Measurements from ENCODE around the gene C14orf132. TPM values are rescaled to one million over a fixed set of nuclear protein-coding genes. Genes with fewer than 3 reads are reported as not detected.

Gene C14orf132
- total and polyA plus RNA-seq, 9 donors = 3.9 to 20.3 (median 7.7) TPM

DNA sequence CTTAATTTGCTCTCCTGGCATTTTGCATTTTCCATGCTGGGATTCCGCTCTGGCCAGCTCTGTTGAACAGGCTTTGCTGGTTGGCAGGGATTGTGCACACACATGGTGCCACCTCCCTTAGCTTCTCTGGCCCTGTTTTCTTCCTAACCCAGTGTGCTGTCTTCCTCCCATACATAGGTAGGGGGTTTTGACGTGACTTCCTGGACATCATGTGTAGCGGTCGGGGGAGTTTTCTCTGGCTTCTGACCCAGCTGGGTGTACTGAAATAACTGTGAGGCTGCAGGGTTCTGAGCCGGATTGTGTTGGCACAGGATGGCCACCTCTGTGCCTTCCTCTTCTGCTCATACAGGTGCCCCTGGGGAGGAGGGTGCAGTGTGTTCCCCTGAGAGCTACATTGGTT, 25.7 kb downstream of the C14orf132 start:
- no peak overlapping the region for H3K27ac ChIP-seq
- no peaks in the 10 kb centered on the region for H3K4me1 ChIP-seq (ENCODE audit: insufficient read depth)
- 71 to 81% (median 77%) methylated on average over 5 of the region's 5 CpGs for WGBS, 3 donors
- H3K4me3 ChIP-seq = no peak overlapping the region
- DNase-seq = peak in 1 of 5 donors; percentile 3
- intact Hi-C loops (cut with DNase I) = no loop called here
- H3K36me3 ChIP-seq = no peaks in the 10 kb centered on the region
- H3K27me3 ChIP-seq = no peaks in the 10 kb centered on the region
- H3K9me3 ChIP-seq = no peaks in the 10 kb centered on the region
- TF ChIP-seq POLR2A (IDR thresholded peaks at IDR 0.05) (no peak), EP300 (IDR thresholded peaks at IDR 0.05) (no peak)
- TF ChIP-seq, protein P1, sequence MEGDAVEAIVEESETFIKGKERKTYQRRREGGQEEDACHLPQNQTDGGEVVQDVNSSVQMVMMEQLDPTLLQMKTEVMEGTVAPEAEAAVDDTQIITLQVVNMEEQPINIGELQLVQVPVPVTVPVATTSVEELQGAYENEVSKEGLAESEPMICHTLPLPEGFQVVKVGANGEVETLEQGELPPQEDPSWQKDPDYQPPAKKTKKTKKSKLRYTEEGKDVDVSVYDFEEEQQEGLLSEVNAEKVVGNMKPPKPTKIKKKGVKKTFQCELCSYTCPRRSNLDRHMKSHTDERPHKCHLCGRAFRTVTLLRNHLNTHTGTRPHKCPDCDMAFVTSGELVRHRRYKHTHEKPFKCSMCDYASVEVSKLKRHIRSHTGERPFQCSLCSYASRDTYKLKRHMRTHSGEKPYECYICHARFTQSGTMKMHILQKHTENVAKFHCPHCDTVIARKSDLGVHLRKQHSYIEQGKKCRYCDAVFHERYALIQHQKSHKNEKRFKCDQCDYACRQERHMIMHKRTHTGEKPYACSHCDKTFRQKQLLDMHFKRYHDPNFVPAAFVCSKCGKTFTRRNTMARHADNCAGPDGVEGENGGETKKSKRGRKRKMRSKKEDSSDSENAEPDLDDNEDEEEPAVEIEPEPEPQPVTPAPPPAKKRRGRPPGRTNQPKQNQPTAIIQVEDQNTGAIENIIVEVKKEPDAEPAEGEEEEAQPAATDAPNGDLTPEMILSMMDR (IDR thresholded peaks at IDR 0.05) = no peak

- H3K36me3 ChIP-seq = no peaks in the 10 kb centered on the region
- no peak overlapping the region for H3K4me3 ChIP-seq
- WGBS, 3 donors = 55 to 60% (median 56%) methylated on average over 11 of the region's 11 CpGs
- H3K9me3 ChIP-seq = no peaks in the 10 kb centered on the region
- no peak overlapping the region for H3K27ac ChIP-seq
- DNase-seq = peak in 1 of 5 donors; percentile 3
- no peaks in the 10 kb centered on the region for H3K27me3 ChIP-seq
- intact Hi-C loops (cut with DNase I) = no loop called here
- H3K4me1 ChIP-seq (ENCODE audit: insufficient read depth) = no peaks in the 10 kb centered on the region
- no peak for TF ChIP-seq EP300 (IDR thresholded peaks at IDR 0.05)
- TF ChIP-seq, protein P1 (IDR thresholded peaks at IDR 0.05) = no peak
- no peak for TF ChIP-seq POLR2A (IDR thresholded peaks at IDR 0.05)
These were observed 26.7 kb downstream of the C14orf132 start for GRCh38 chr14:96065661-96066459.

DNA sequence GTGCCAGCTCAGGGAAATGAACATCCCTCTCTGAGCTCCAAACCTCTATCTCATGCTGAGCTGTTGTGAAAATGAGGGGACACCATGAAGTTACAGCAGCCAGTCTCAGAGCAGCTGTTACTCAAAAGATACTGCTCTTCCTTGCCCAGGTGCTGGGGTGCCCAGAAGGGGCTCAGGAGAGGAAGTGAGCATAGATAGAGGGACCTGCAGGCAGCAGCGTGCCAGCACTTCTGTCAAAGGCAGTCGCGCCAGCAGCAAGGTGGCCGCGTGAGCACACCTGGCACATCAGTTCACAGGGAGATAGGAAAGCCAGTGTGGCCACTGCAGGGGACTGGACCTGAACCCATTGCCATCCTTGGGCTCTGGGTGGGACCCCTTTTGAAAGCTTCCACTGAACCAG, 27.8 kb downstream of the C14orf132 start:
- intact Hi-C loops (cut with DNase I) = no loop called here
- Histone ChIP-seq H3K9me3 (no peaks in the 10 kb centered on the region), H3K27me3 (no peaks in the 10 kb centered on the region), H3K27ac (no peak overlapping the region), H3K4me3 (no peak overlapping the region), H3K4me1 (ENCODE audit: insufficient read depth) (no peaks in the 10 kb centered on the region), H3K36me3 (no peaks in the 10 kb centered on the region)
- TF ChIP-seq POLR2A (IDR thresholded peaks at IDR 0.05) (no peak), EP300 (IDR thresholded peaks at IDR 0.05) (no peak)
- TF ChIP-seq, protein P1 (IDR thresholded peaks at IDR 0.05) = no peak
- peak in 1 of 5 donors; percentile 8 for DNase-seq
- 90 to 94% (median 93%) methylated on average over 5 of the region's 5 CpGs for WGBS, 3 donors

DNA sequence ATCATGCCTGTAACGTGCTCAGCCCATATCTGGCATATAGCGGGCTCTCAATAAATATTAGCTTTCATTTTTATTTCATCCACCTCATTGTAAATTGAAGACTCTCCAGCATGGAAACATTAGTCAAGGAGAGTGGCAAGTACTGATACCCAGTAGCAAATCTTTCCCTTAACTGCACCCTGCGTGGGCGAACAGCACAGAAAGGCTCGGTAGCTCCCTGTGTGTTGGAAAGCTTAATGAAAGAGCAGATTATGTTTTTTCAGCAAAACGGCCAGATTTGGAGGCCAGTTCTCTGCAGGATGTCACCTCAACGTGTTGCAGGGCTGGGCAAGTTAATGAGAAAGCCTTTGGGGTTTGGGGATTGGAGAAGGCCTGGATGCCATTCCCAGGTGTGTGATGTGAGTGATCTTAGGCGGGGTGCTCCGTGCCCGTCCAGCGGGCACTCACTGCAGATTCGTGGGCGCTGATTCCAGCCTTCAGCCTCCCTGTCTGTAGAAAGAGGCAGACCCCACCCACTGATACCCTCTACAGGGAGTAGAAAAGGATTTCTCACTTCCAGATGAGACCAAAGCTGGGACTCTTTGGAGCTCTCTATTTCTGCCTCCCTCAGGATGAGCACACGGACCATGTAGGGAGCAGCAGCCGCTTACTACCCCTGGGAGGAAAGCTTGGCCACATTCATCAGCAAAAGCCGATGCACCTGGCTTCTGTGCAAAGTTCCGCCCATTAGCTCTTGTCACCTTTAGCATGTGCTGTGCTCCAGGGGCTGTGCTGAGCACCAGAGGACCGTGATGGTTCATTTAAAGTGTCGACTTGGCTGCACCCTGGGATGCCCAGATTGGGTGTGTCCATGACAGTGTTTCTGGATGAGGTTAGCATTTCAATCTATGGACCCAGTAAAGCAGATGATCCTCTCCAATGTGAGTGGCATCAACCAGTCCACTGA, 29.1 kb downstream of the C14orf132 start:
- H3K9me3 ChIP-seq = no peaks in the 10 kb centered on the region
- no peak overlapping the region for H3K27ac ChIP-seq
- no peak overlapping the region for H3K4me3 ChIP-seq
- no peaks in the 10 kb centered on the region for H3K27me3 ChIP-seq
- no peak for TF ChIP-seq POLR2A (IDR thresholded peaks at IDR 0.05)
- TF ChIP-seq, protein P1 (IDR thresholded peaks at IDR 0.05) = no peak
- H3K4me1 ChIP-seq (ENCODE audit: insufficient read depth) = no peaks in the 10 kb centered on the region
- intact Hi-C loops (cut with DNase I) = no loop called here
- peak in 1 of 5 donors; percentile 1 for DNase-seq
- WGBS, 3 donors = 82 to 88% (median 84%) methylated on average over 19 of the region's 19 CpGs
- no peaks in the 10 kb centered on the region for H3K36me3 ChIP-seq
